Sigmoid colon (tissue), 7 donors: Measurements from ENCODE around the gene EML6. TPM values are rescaled to one million over a fixed set of nuclear protein-coding genes. Genes with fewer than 3 reads are reported as not detected.

Experiments used
- DNase-seq: peaks from one replicate; pipeline ENCODE4 v3.0.0-alpha.2; 2019
- H3K27ac ChIP-seq, 4 donors: fragments of 200-600 bp; sonication (generic); one replicate each; pipeline ENCODE4 v1.5.1; 2016 to 2019; ENCODE audit warnings: mild to moderate bottlenecking in 1 of 4
- H3K27me3 ChIP-seq, 3 donors: fragments of 200-600 bp; sonication (generic); one replicate each; pipeline ENCODE4 v1.5.1; 2019; ENCODE audit warnings: mild to moderate bottlenecking in 1 of 3
- H3K36me3 ChIP-seq, 4 donors: fragments of 200-600 bp; sonication (generic); one replicate each; pipeline ENCODE4 v1.5.1; 2016 to 2019
- H3K4me1 ChIP-seq, 4 donors: fragments of 200-600 bp; sonication (generic); one replicate each; pipeline ENCODE4 v1.5.1; 2017 to 2019
- H3K4me3 ChIP-seq, 4 donors: fragments of 200-600 bp; sonication (generic); one replicate each; pipeline ENCODE4 v1.5.1; 2017 to 2019; ENCODE audit warnings: mild to moderate bottlenecking in 2 of 4, moderate library complexity in 1 of 4
- H3K9me3 ChIP-seq, 4 donors: fragments of 200-600 bp in 3 of 4; sonication (generic) in 3 of 4; one replicate each; pipeline versions ENCODE4 v1.5.1 to v1.6.1; 2013 to 2019
- CTCF ChIP-seq, 4 experiments: fragments of 450-650 bp in 3 of 4; fragments of 200-600 bp in 1 of 4; IDR thresholded peaks; one replicate each; pipeline ENCODE4 v1.5.1; 2016 to 2019; ENCODE audit warnings: antibody characterized with exemption in 4 of 4, mild to moderate bottlenecking in 3 of 4, moderate library complexity in 2 of 4
- EP300 ChIP-seq, 4 donors: sonication (generic); formaldehyde crosslinking; IDR thresholded peaks; one replicate each; pipeline ENCODE4 v1.6.1; 2017; ENCODE audit warnings: antibody characterized with exemption in 4 of 4
- POLR2A ChIP-seq, 2 donors: fragments of 450-650 bp; IDR thresholded peaks; one replicate each; pipeline ENCODE4 v1.6.1; 2016; ENCODE audit warnings: antibody characterized with exemption in 2 of 2, mild to moderate bottlenecking in 2 of 2, moderate library complexity in 2 of 2
- POLR2AphosphoS5 ChIP-seq, 4 donors: sonication (generic); formaldehyde crosslinking; IDR thresholded peaks; one replicate each; pipeline ENCODE4 v1.6.1; 2017; ENCODE audit warnings: antibody characterized with exemption in 4 of 4
- WGBS, 2 donors: extraction: QIAGEN DNeasy Blood & Tissue Kit; methylation state at CpG; one replicate each; pipeline ENCODE4 v1.1.7; 2013; 5-methylcytosine and 5-hydroxymethylcytosine counted together
- intact Hi-C: fragments of 100-400 bp; cut with DNase I; formaldehyde crosslinking; loops from one replicate; pipeline ENCODE4 v1.15.1; 2023
- polyA plus RNA-seq, 3 donors: library from polyadenylated mRNA; stranded (reverse); fragments of 200-250 nt; gene quantifications; one replicate each; pipeline ENCODE4 v1.2.3, GENCODE V29; 2013
- total RNA-seq, 4 donors: library from RNA; depleted of rRNA; stranded (reverse); fragments of >200 nt; gene quantifications; one replicate each; pipeline ENCODE4 v1.1.0, GENCODE V29; 2016
- donor health status: healthy with polysubstance abuse.
- donor health status: Bipolar disorder and iron deficiency.
- donor health status: healthy.

EML6 gene
- total and polyA plus RNA-seq, 7 donors, result 0.46 to 2.2 (median 1.2) TPM

DNA sequence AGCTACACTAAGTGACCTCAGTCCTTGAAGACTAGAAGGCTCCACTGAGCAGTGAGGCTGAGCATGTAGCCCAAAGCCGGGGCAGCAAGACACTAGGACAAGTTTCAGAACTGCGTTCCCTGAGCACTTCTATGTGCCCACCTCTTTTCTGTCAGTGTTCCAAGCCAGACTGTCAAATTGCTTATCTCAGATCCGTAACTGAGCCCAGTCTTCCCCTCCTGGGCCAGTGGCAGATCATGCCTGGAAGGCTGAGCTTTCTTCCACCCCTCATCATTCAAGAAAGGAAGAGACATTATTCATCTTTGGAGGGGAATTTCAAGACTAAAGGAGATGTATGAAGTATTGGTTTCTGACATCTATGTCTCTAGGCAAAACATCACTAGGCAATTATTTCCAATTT, 49.8 kb downstream of the EML6 start:
- Histone ChIP-seq H3K36me3 (no peaks in the 10 kb centered on the region), H3K9me3 (peaks cover 0 to 5% (median 0%) of the 10 kb centered on the region in 4 donors), H3K27ac (no peak overlapping the region), H3K4me1 (no peaks in the 10 kb centered on the region), H3K27me3 (no peaks in the 10 kb centered on the region), H3K4me3 (no peak overlapping the region)
- TF ChIP-seq EP300 (IDR thresholded peaks at IDR 0.05), result no peak
- no peak for TF ChIP-seq POLR2A (IDR thresholded peaks at IDR 0.05)
- TF ChIP-seq POLR2AphosphoS5 (IDR thresholded peaks at IDR 0.05), result no peak
- no peak for TF ChIP-seq CTCF (IDR thresholded peaks at IDR 0.05)
- 95 to 97% methylated on average over 3 of the region's 3 CpGs for WGBS, 2 donors
- intact Hi-C loops, result no loop called here
- no peak for DNase-seq

DNA sequence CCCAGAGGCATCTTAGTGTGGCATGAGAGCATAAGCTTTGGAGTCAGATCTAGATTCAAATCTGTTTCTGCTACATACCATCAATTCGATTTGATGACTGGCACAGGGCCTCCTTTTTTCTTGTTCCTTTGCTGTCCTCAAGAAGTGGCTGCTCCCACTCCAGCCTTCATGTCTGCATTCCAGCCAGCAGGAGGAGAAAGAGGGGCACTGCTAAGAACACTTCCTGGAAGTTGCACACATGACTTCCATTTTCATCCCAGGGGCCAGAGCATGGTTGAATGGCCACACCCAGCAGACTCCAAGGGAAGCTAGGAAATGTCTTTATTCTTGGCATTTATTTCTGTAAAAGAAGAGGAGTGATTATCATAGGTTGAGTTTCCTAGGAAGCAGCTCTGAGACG, 50.4 kb downstream of the EML6 start:
- peaks cover 0 to 5% (median 0%) of the 10 kb centered on the region in 4 donors for H3K9me3 ChIP-seq
- WGBS, 2 donors, result 86 to 88% methylated on average over 2 of the region's 2 CpGs
- TF ChIP-seq EP300 (IDR thresholded peaks at IDR 0.05) (no peak), POLR2A (IDR thresholded peaks at IDR 0.05) (no peak), POLR2AphosphoS5 (IDR thresholded peaks at IDR 0.05) (no peak), CTCF (IDR thresholded peaks at IDR 0.05) (no peak)
- no peak overlapping the region for H3K4me3 ChIP-seq
- H3K27me3 ChIP-seq, result no peaks in the 10 kb centered on the region
- no peak for DNase-seq
- H3K36me3 ChIP-seq, result no peaks in the 10 kb centered on the region
- intact Hi-C loops, result no loop called here
- no peaks in the 10 kb centered on the region for H3K4me1 ChIP-seq
- H3K27ac ChIP-seq, result no peak overlapping the region

DNA sequence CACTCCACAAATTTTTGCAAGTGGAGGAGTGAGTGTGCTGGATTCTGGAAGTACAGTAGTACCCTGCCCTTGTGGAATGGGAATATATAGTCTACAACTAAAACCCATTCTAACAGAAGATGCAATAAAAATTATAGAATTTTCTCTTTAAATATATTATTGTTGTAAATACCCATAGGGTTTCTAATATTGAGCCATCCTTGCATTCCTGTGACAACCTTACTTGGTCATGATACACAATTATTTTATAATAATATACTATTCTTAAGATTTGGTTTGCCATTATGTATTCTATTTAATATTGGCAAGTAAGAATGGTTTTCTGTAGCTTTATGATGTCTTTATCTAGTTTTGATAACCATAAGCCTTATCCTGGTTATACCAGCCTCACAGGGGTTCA, 52.2 kb downstream of the EML6 start:
- no peaks in the 10 kb centered on the region for H3K27me3 ChIP-seq
- H3K4me3 ChIP-seq, result no peak overlapping the region
- intact Hi-C loops, result no loop called here
- no peaks in the 10 kb centered on the region for H3K36me3 ChIP-seq
- H3K4me1 ChIP-seq, result no peaks in the 10 kb centered on the region
- no peak overlapping the region for H3K27ac ChIP-seq
- peaks cover 0 to 5% (median 0%) of the 10 kb centered on the region in 4 donors for H3K9me3 ChIP-seq
- DNase-seq, result no peak
- TF ChIP-seq EP300 (IDR thresholded peaks at IDR 0.05) (no peak), POLR2A (IDR thresholded peaks at IDR 0.05) (no peak), POLR2AphosphoS5 (IDR thresholded peaks at IDR 0.05) (no peak), CTCF (IDR thresholded peaks at IDR 0.05) (no peak)

GRCh38 chr2:54776494-54776893, 53.0 kb downstream of the EML6 start:
- TF ChIP-seq POLR2A (IDR thresholded peaks at IDR 0.05), result no peak
- no peak for TF ChIP-seq POLR2AphosphoS5 (IDR thresholded peaks at IDR 0.05)
- no peak for TF ChIP-seq EP300 (IDR thresholded peaks at IDR 0.05)
- no peak for TF ChIP-seq CTCF (IDR thresholded peaks at IDR 0.05)
- intact Hi-C loops, result no loop called here
- H3K9me3 ChIP-seq, result peaks cover 0 to 5% (median 0%) of the 10 kb centered on the region in 4 donors
- no peak overlapping the region for H3K27ac ChIP-seq
- no peak for DNase-seq
- no peaks in the 10 kb centered on the region for H3K27me3 ChIP-seq
- WGBS, 2 donors, result 75 to 85% methylated on average over 2 of the region's 2 CpGs
- no peaks in the 10 kb centered on the region for H3K36me3 ChIP-seq
- H3K4me1 ChIP-seq, result no peaks in the 10 kb centered on the region
- H3K4me3 ChIP-seq, result no peak overlapping the region

DNA sequence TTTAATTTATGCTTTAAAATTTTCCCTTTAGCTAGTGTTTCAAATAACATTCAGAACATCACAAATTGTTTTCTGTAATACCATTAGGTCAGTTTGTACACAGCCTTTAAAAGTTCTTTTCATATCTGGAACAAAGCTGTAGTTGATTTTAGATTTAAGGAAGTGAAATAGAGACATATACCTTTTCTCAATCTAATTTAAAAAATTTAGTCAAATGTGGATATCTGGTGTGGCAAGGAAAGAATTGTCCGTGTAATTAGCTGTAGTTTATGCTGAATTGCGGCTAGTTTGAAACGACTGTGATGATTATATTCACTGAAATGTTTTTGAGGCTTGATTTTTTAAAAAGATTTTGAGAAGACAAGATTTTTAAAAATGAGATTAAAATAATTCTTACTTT, 59.9 kb downstream of the EML6 start:
- no peaks in the 10 kb centered on the region for H3K27me3 ChIP-seq
- H3K27ac ChIP-seq, result no peak overlapping the region
- 87 to 92% methylated on average over 3 of the region's 3 CpGs for WGBS, 2 donors
- H3K36me3 ChIP-seq, result no peaks in the 10 kb centered on the region
- intact Hi-C loops, result no loop called here
- H3K9me3 ChIP-seq, result no peaks in the 10 kb centered on the region
- no peak for TF ChIP-seq EP300 (IDR thresholded peaks at IDR 0.05)
- no peak for TF ChIP-seq POLR2A (IDR thresholded peaks at IDR 0.05)
- TF ChIP-seq CTCF (IDR thresholded peaks at IDR 0.05), result no peak
- no peak for TF ChIP-seq POLR2AphosphoS5 (IDR thresholded peaks at IDR 0.05)
- H3K4me1 ChIP-seq, result no peaks in the 10 kb centered on the region
- no peak overlapping the region for H3K4me3 ChIP-seq
- no peak for DNase-seq
